ENCODE measurements around the gene HNRNPUL2.

GRCh38 chr11:62702246-62702645 lies 25.0 kb downstream of the HNRNPUL2 start:
- TF ChIP-seq CHD1 (IDR thresholded peaks at IDR 0.05; ENCODE audit: low read length) (no peak), POLR2B (IDR thresholded peaks at IDR 0.05; ENCODE audit: low read depth, partially characterized antibody) (no peak), CTCF (IDR thresholded peaks at IDR 0.05 in 2 of 3, conservative IDR thresholded peaks at IDR 0.05 in 1 of 3; ENCODE audit: insufficient read depth in 2 of 3, low read depth in 1 of 3, low read length in 3 of 3) (no peak), TRIM24 (IDR thresholded peaks at IDR 0.05) (no peak), HDAC8 (tag; IDR thresholded peaks at IDR 0.05) (no peak), NRF1 (conservative IDR thresholded peaks at IDR 0.05 in 1 of 2, IDR thresholded peaks at IDR 0.05 in 1 of 2) (no peak), FOXM1 (IDR thresholded peaks at IDR 0.05; ENCODE audit: low read depth) (no peak), FOXM1 (CRISPR knock-in tag; IDR thresholded peaks at IDR 0.05; ENCODE audit: low read depth) (no peak), POLR2A (conservative IDR thresholded peaks at IDR 0.05) (no peak), NCOA1 (IDR thresholded peaks at IDR 0.05; ENCODE audit: low read depth) (no peak), ZNF12 (CRISPR knock-in tag; IDR thresholded peaks at IDR 0.05) (no peak), ZBTB49 (CRISPR knock-in tag; IDR thresholded peaks at IDR 0.05; ENCODE audit: borderline replicate concordance) (no peak)
